Measurements from ENCODE around the gene PRTN3.

PRTN3 gene

GRCh38 chr19:840519-841206 lies at the start of gene PRTN3:
Gene PRTN3, plus strand, starts transcription at chr19:840999. Its CDS starts 10 bp downstream, at chr19:841009.
- no peak for DNase-seq

GRCh38 chr19:791007-791566 lies 49.7 kb upstream of the PRTN3 start:
- DNase-seq = no peak

GRCh38 chr19:791567-792305 lies 49.1 kb upstream of the PRTN3 start:
- DNase-seq = no peak

GRCh38 chr19:792306-792885 lies 48.4 kb upstream of the PRTN3 start:
- no peak for DNase-seq

- no peak for DNase-seq
Observed at GRCh38 chr19:793806-794205, 47.0 kb upstream of the PRTN3 start.

GRCh38 chr19:795073-795611 lies 45.7 kb upstream of the PRTN3 start:
- no peak for DNase-seq

GRCh38 chr19:795691-796581 lies 44.9 kb upstream of the PRTN3 start:
- no peak for DNase-seq

- DNase-seq = peak; percentile 100
Observed at GRCh38 chr19:796692-797527, 43.9 kb upstream of the PRTN3 start, which contains the start of gene PTBP1. Gene PTBP1, plus strand, starts transcription at chr19:797452. Its CDS starts 46 bp downstream, at chr19:797498.

- DNase-seq = peak; percentile 95
Observed at GRCh38 chr19:797528-798414, 43.0 kb upstream of the PRTN3 start.

- peak; percentile 76 for DNase-seq
Observed at GRCh38 chr19:798415-799075, 42.3 kb upstream of the PRTN3 start.

GRCh38 chr19:799076-799881 lies 41.5 kb upstream of the PRTN3 start:
- DNase-seq = peak; percentile 76

GRCh38 chr19:800360-801029 lies 40.3 kb upstream of the PRTN3 start:
- DNase-seq = peak; percentile 72

- peak; percentile 75 for DNase-seq
Observed at GRCh38 chr19:801030-801860, 39.6 kb upstream of the PRTN3 start.

- no peak for DNase-seq
Observed at GRCh38 chr19:801861-802497, 38.8 kb upstream of the PRTN3 start.

- no peak for DNase-seq
Observed at GRCh38 chr19:802498-803098, 38.2 kb upstream of the PRTN3 start.

GRCh38 chr19:803099-803561 lies 37.7 kb upstream of the PRTN3 start:
- no peak for DNase-seq
